Mucosa of gallbladder (tissue), 1 donor: ENCODE measurements around the gene HTRA1. TPM values are rescaled to one million over a fixed set of nuclear protein-coding genes. Genes with fewer than 3 reads are reported as not detected.

Experiments used
- DNase-seq: peaks from one replicate; pipeline ENCODE4 v3.0.0-alpha.2; 2020; ENCODE audit warnings: low spot score
- total RNA-seq: library from RNA; stranded (reverse); gene quantifications from one replicate; pipeline ENCODE4 v1.2.1, GENCODE V29; 2021
- donor health status: DM: no; HTN: no; CAD: no.

HTRA1 gene
- total RNA-seq, 1 donor from 2014 or later = 141 TPM

DNA sequence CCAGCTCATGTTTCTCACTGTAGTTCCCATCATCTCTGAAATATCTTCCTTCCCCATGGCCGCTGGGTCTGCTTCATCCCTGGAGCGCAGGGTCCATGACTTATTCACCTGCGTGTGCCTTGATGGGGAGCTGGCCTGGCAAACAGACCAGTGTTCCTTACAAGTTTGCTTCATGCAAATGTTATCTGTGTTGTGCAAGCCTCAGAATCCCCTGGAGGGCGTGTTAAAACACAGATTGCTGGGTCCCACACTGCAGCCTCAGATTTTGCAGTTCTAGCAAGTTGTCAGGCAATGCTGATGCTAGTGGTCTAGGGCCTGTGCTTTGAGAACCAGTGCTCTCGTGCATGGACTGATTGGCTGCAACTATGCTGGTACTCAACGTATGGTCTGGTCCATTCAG lies 92.0 kb downstream of the HTRA1 start:
- no peak for DNase-seq

DNA sequence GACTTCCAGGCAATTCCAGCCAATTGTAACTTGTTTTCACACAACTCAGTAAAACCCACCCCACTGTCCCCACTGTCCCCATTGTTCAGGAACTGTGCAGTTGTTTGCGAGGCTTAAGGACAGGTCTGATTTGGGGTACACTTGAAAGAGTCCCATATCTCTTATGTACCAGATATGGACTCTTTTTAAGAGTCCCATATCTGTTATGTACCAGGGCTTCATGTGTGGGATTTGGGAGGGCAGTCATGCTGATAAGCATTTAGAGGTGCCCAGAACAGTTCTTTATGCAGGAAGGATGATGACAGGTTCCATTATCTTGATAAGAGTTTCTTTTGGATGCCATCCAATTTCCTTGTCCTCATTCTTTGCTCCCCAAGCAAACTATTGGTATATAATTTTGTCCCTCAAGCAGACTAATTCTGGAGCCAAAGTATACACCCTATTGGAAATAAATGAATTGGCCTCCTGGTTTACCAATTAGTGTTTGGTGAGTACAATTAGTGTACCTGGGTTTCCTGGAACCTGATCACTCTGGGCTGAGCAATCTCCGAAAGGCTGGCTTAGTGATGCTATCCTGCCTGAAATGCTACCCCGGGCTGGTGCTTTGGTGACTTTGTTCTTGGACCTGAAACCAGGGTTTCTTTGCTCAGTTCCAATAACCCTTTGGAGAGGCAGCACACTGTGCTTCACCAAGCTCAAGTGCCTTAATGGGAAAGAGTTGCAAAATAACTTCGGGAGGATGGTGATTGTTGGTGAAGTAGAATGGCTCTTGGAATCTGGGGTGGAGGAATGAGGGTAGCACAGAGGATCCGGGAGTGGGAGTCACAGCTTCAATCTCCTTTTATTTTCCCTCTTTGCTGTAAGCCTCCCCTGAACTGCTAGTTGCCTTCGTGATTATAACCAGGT lies 93.0 kb downstream of the HTRA1 start:
- DNase-seq = no peak

DNA sequence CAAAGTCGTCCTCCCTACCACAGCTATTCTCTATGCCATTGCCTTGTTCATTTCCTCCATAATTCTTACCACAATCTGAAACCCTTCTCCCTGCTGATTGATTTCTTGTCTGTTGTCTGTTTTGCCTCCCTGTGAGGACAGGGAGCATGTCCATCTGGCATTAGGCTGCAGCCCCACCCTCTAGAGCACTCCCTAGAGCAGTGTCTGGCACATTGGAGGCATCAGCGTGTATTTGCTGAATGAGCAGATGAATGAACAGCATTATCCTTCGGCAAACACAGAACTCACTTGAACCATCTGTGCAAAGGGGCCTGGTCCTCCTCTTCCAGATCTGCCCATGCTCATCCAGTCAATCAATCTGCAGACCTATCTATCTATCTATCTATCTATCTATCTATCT lies 94.1 kb downstream of the HTRA1 start:
- no peak for DNase-seq

DNA sequence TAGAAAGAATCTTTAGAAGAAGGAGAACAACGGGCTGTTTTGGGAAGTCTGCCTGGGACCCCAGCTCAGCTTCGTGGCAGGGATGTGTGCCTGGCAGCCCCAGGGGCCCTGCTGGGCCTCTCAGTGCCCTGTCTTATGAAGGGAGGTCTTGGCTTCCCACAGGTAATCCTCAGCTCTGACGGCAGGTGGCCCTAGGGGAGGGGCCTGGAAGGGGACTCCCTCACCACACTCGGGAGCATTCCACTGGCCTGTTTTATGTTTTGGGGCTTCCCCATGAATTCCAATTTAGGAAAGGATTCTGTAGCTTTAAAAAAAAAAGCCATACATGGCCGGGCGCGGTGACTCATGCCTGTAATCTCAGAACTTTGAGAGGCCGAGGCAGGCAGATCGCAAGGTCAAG lies 96.2 kb downstream of the HTRA1 start:
- no peak for DNase-seq

DNA sequence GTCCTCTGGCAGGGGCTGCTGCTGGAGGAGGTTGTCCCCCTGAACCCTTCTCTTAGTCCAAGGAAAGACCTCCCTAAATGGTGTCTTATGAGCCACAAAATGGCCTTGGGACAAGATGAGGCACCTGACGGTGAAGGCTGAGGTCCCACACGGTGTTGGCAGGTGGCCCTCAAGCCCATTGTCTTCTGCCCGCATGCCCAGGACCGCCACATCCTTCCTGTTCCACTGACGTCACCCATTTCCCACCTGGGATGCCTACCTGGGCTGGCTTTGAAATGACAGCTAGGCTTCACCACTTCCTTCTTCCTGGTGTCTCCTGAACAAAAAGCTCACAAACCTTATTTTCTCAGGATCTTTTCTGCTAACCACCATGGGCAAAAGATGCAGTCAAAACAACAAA lies 97.1 kb downstream of the HTRA1 start:
- DNase-seq = no peak

DNA sequence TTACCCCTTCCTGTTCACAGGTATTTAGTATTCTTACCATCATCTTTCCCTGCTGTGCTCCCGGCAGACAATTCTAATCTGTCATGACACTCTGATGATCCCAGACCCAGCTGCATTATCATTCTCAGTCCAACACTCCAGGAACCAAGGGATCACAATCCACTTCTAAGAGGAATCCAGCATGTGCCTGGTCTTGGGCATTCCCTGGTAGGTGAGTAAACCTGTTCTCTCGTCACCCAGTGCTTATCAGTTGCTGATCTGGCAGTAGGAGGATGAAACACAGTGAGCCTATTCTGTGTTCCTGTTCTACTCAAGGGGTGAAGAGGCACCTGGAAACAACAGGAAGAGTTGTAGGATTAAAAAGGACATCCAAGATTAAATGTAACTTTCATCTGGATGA lies 97.9 kb downstream of the HTRA1 start:
- DNase-seq = no peak

DNA sequence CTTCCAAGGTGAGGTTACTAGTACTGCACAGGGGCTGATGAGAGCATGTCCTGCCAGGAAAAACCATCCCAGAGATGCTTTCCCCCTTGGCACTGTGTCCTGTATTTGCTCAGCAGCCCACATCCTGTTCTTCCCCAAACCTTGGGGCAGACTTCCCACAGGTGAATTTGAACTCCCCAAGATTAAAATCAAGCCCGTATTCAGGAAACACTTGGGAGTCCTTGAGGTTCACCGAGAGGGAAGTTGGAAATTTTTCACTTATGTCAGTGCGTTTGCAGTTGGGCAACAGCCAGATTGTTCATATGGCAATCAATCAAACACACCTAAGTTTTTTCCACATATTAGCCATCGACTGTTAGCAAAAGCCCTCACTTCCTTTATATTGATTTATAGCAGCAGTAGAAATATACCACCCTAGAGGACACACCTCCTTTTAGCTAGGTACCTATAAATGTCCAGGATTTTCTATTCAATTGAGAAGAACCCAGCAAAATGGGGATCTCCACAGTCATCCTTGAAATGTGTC lies 99.0 kb downstream of the HTRA1 start, which contains the start of gene DMBT1:
DMBT1 (plus strand) TSS at position 476 of the 526 bp plus-strand sequence; CDS start at position 493, 17 bp downstream.
- DNase-seq = no peak

DNA sequence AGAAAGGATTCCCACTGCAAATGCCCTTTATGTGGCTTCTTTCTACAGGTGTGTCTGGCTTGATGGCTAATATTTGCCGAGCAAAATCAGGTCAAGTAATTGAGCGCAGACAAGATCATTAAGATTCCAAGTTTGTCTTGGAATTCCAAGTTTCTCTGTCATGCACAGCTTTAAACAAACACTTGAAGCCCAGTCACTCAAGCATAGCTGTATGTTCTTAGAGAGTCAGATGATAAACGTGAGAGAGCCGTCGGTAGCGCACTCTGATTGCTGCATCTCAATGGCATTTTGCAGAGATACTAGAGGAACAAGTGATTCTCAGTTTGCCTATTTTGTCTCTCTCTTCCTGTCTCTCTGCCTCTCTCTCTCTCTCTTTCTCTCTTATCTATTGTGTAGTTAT lies 99.9 kb downstream of the HTRA1 start:
- DNase-seq = no peak

DNA sequence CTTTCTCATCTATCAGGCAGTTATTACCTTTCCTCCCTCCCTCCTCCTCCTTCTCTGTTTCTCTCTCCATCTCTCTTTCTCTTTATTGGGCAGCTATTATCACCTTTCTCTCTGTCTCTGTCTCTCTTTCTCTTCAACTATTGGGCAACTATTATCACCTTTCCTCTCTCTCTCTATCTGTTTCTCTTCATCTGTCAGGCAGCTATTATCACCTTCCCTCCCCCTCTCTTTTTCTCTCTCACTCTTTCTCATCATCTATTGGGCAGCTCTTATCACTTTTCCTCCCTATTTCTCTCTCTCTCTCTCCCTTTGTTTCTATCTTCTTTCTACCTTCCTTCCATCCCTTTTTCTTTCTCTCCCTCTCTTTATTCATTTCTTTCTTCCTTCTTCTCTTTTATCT lies 100.4 kb downstream of the HTRA1 start:
- DNase-seq = no peak

Other genes with a start within 250 kb of the HTRA1 start
- gene BTBD16, start 190.3 kb upstream of the HTRA1 start, total RNA-seq = 1.2 TPM
- gene PLEKHA1, start 86.8 kb upstream of the HTRA1 start, total RNA-seq = 54.8 TPM
- not detected for gene ARMS2, start 6.9 kb upstream of the HTRA1 start, total RNA-seq
- 5.4 TPM for gene DMBT1, start 99.2 kb downstream of the HTRA1 start, total RNA-seq
- not detected for gene C10orf120, start 238.3 kb downstream of the HTRA1 start, total RNA-seq